Measurements from ENCODE around the gene DFFA.

DNA sequence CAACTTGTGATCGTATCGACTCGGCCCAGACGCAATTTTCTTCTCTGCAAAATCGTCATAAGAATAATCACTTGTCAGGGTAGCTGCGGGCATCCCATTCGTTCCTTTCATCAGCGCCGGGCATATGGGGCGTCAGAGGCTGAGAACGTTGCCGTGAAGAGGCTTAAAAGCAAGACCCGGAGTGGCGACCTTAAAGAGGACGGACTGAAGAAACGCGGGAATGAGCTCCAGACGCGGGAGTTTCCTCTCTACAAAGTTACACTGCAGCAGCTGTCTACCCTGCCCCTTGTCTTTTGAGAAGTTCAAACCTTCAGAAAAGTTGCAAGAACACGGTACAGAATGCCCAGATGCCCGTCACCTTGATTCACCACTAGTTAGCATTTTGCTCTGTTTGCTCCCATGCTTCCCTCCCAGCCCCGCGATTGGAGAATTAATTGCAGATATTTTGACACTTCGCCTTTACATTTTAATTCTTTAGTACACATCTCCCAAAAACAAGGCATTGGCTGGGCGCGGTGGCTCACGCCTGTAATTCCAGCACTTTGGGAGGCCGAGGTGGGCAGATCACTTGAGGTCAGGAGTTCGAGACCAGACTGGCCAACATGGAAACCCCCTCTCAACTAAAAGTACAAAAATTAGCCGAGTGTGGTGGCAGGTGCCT is 41.1 kb downstream of the DFFA start:
- TF ChIP-seq ZNF274 (IDR thresholded peaks at IDR 0.05; ENCODE audit: low read depth, low read length), result no peak
- TF ChIP-seq SUZ12 (IDR thresholded peaks at IDR 0.05; ENCODE audit: extremely low read depth, insufficient read depth, insufficient read length), result no peak
